CD4-positive, alpha-beta T cell treated with Interleukin-12 subunit alpha and Interleukin-12 subunit beta, for 1 hour (primary cell): Measurements from ENCODE around the gene UBE2F.
"Not testable (repeated sequence)": the region's sequence is repeated elsewhere in the genome, so short reads cannot be mapped to it uniquely, and the experiment has no call there.

Experiments used
- DNase-seq: peaks from one replicate; pipeline ENCODE4 v3.0.0-alpha.2; 2020

The UBE2F gene

DNA sequence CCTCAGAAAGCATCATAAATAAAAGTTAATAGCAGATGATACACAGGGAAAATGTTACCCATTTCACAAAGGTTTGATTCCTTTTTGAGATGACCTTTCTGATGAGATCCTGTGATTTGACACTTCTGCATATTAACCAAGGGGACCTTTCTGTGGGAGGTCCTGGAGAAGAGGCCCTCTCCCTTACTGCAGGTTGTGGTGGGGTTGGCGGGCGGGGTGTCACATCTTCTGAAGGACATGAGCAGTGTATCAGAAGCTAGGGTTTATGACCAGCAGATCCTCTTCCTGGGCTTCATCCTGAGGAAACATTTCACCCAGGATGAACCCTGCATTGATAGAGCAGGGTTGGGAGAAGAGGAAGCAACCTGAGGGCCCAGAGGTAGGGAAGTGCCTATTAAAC is 56.8 kb downstream of the UBE2F start:
- no peak for DNase-seq

DNA sequence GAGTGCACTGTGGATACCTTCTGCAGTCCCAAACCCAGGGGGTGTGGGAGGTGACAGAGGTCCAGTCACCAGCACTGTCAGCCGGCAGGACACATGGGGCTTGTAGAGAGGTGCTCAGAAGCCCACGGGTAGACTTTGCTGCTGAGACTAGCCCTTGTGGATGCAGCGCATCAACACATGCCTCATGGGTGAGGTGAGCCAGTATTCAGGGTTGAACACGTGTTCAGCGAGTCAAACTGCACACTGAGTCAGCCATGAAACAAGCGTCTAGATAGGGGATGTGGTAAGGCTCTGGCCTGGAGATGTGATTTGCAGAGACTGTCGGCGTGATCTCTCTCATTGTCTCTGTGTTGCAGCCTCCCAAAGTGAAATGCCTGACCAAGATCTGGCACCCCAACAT is 58.2 kb downstream of the UBE2F start:
- no peak for DNase-seq

DNA sequence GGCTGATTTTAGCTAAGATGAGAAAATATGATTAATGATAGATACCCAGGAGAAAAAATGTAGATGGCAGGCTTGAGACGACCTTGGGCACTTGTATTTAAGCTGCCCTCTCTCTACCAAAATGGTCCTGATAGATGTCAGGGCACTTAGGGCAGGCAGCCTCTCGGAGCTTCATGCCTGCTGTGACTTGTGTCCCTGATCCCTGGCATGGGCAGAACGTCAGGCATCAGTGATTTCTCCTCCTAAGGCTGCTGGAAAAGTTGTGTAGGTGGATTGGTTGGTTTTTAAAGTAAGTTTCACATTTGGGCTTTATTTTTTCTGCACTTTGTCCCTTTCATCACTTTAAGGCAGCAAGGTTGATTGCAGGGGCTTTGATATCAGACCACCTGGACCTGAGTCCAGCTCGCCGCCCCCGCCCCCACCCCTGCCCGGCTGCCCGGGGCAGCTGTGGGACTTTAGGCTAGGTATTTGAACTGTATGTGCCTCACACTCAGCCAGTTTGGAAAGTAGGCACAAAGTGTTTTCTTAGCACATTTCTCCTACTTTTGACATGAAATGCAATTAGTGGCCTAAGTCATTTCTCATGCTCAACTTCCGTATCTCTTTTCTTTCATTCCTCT is 59.0 kb downstream of the UBE2F start:
- no peak for DNase-seq

DNA sequence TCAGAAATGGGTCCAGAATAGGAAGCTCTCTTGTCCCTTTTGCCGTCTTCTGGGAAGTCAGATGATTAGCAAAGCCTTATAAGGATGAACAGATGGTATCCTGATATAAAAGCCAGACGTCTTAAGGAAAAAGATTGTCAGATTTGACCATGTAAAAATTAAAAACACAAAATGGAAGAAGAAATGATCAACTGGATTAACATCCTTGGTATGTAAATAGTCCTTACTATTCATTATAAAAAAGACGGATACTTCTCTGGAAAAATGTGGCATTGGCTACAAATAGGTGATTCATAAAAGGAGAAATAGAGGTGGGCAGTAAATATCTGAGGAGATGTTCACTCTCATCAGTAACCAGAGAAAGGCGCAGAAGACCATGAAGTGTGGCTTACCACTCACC is 60.2 kb downstream of the UBE2F start:
- no peak for DNase-seq

DNA sequence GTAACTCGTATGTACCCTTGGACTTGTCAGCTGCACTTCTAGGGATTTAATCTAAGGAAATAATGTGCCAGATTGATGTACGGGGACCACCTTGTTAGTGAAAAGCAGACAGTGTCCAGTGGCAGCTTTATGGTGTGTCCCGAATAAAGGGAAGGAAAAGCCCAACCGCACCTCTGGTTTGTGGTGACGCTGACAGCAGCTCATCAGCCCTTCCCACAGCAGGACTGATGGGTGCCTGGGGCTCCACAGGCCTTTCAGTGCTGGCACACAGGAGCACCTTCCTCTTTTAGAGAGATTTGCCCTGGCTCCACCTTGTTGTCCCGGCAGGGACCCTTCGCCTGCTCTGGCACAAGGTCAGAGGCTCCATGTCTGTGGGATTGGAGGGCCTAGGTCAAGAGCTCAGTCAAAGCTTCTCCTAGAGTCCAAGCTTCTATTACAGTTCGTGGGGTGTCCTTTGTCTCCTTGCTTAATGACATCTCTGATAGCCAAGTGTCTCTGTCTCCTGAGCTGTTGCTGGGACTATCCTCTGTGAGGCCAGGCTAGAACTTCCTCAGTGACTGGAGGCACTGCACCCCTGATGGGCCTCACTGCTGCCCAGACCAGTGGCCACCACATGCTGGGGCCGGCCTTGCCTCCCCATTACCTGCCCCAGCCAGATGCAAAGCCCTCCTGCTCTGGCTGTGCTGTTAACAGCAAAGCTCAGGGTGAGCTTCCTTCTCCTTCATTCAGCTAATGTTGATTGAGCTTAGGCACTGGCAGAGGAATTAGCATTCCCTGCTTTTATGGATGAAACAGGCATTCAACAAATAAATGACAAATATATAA is 61.0 kb downstream of the UBE2F start:
- no peak for DNase-seq

DNA sequence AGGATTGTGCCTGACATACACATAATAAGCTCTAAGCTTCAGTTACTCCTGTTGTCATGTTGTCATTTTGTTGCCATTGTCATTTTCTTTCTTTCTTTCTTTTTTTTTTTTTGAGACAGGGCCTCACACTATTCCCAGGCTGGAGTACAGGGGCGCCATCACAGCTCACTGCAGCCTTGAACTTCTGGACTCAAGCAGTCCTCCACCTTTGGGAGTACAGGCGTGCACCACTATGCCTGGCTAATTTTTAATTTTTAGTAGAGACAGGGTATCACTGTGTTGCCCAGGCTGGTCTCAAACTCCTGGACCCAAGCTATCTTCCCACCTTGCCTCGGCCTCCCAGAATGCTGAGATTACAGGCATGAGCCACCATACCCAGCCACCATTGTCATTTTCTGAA is 63.0 kb downstream of the UBE2F start:
- DNase-seq: no peak

DNA sequence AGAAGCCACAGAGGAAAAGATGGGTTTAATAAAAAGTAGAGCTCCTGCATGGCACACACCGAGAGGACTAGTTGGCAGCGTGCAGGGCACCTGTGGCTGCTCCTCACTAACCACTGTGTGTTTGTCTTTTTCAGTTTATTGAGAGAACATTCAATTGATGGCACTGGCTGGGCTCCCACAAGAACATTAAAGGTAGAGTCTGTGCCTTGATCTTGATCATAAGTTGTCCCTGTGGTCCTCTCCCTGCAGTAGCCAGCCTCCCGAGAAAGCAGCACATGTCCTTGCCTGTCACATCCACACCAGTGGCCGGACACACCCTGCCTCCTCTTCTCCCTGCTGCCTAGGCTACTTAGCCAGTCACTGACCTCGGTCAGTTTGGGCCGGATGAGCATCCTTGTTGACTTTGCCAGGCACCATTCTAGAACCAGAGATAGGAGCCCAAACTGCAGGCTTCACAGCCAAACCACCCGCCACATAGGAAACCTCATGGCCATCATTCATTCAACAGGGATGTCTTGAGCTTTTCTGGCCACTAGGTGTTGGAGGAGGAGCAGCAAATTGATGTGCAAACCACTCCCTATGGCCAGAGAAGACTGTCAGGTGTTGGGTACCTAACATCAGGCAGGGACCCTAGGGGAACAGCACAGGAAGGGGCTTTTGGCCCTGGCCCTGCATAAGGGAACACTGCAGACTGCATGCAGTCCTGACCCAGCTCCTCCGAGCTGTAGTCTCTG is 63.8 kb downstream of the UBE2F start:
- DNase-seq: no peak

DNA sequence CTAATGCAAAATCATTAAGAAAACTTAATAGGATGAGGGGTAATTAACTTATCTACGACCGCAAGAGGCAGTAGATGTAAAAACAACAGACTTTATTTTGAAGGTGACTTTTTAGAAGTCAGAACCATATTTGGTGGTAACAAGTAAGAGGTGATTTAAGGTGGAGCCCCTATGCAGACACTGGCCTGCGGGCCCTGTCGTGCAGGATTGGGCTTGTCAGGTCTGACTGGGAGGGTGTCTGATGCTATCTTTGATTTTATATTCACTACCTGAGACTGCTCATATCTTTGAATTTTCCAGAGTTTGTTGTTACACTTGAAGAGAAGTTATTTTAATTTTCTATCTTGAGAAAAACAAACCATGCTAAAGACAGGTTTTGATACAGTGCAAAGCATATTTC is 64.9 kb downstream of the UBE2F start:
- no peak for DNase-seq

DNA sequence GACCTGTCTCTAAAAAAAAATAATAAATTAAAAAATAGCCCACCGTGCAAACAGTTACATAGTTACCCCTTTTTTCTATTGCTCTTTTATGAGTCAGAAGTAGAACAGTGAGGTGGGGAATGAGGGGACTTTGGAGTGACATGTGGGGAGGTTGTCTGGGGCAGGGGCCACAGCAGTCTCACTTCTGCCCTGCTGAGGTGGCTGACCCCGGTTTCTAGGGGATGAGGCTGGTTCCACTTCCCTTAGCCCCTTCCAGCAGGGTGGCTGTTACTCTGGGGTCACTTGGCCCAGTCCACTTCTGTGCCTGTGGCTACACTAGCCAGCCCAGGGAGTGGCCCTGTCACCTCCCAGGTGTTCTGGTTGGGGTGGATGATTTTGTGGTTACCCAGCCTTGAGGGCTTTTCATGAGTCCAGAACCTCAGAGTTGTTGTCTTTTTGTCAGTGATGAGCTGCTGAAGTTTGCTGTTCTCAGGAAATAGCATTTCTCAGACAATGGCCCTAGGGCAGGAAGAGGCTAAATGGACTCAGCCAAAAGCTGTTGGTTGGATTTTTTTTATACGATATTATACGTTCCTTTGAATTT is 66.0 kb downstream of the UBE2F start:
- DNase-seq: no peak

DNA sequence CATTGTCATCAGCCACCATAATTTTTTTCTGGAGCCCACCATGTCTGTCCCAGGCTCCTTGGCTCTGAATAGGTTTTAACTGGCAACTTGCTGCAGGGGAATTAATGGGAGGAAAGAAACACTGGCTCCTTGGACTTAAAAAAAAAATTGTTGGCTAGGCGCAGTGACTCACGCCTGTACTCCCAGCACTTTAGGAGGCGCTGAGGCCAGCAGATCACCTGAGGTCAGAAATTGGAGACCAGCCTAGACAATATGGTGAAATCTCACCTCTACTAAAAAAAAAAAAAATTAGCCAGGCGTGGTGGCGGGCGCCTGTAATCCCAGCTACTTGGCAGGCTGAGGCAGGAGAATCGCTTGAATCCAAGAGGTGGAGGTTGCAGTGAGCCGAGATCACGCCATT is 67.2 kb downstream of the UBE2F start:
- not testable (repeated sequence) for DNase-seq

DNA sequence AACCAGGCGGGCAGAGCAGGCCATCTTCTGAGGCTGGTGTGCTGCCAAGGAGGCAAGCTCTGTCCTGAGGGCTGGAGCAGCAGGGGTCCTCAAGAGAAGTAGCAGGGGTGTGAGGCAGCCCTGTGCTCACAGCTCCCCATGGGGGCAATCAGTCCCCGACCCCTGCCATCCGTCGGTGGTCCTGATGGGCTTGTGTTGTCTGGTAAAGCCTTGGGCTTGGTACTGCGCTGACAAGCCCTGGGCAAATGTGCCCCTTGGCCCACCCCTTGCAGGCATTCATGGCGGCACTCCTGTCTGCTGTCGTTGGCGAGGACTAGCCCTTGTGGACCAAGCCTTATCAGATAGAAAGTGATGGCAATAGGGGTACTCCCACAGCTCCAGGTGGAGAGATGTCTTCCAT is 71.4 kb downstream of the UBE2F start:
- DNase-seq: no peak

DNA sequence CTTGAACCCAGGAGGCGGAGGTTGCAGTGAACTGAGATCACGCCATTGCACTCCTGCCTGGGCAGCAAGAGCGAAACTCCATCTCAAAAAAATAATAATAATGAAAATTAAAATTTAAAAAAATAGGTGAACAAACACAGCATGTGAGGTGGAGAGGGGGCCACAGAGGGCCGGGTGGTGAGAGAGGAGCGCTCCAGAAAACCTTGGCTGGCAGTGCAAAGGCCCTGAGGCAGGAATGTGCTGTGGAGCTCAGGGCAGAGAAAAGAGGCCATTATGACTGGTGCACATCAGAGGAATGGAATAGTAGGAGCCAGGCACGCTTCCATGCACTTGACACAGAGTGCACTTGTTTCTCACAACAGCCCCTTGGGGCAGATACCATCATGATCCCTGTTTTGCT is 72.3 kb downstream of the UBE2F start:
- no peak for DNase-seq

DNA sequence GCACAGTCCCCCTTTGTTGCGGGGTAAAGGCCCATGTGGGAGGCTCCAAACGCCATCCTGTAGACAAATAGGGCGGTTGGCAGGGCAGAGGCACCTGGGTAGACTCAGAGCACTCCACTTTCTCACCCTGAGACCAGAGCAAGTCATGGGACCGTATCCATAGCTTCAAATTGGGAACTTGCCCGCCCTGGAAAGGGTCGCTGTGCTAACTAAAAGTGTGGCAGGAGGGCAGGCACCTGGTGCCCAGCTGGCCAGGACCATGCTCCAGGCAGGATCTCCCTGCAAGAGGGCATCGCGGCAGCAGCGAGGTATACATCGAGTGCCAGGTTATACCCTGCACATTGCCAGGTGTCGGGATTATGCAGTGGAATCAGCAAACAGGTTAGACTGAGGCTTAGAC is 73.2 kb downstream of the UBE2F start:
- DNase-seq: no peak

DNA sequence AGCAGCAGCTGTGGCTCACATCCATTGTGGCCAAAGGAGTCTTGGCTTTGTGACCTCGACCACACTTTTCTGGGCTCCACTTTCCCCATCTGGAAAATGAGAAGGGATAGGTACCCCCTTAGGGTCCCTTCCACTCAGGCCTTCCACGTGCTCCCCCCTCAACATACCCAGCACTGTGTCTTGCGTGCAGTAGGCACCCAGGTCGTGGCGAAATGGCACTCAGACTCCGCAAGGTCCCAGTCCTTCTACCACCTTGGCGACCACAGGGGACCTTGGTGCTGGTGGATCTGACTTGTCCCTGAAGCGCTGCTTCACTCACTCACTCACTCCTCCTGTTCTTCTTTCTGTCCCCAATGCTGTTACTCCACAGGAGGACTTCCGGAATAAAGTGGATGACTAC is 74.1 kb downstream of the UBE2F start:
- no peak for DNase-seq

DNA sequence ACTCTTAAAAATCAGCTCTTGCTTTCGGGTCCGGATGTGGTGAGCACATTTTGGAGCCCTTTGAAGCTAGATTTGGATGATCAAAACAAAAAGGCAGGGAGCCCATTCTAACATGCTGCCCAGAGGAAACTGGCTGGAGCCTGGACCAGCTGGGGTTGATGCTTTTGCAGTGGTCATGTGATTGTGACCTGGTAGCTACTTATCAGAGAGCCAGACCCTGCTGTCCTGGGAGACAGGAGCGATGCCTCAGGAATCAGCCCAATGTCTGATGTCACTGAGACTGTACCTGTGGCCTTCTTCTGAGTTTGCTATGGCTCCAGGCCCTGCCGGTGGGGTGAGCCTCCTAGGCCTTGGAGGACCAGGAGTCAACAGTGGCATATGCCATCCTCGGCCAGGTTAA is 75.3 kb downstream of the UBE2F start:
- no peak for DNase-seq

DNA sequence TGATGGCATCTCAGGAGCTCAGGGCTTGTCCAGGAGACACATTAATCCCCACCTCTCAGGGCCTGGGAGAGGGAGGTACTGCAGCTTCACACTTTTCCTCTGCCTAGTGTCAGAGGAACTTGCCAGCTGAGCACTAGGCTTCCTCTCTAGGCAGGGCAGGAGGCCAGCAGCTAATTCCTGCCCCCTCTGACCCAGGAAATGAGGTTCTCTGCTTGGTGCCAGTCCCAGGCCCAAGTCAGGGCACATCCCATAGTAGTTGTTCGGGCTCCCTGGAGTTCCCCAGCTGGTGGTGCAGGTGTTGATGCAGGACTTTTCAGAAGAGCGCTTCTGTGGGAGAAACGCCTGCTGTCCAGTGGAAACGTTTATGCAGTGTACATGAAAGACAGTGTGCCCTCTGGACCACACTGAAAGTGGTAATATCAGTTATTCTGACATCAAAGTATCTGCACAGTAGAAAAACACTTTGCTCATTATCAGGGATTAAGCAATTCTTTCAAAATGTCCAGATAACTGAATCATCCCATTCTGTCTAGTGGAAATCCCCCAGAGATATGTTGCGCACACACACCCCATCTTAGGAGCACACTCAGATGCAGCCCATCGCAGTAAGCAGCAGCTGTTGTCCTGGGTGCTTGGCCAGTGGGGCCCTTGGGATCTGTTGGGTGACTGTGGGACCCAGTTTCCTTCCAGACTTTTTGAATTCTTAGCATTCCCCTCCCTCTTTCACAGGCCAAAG is 76.2 kb downstream of the UBE2F start:
- no peak for DNase-seq

DNA sequence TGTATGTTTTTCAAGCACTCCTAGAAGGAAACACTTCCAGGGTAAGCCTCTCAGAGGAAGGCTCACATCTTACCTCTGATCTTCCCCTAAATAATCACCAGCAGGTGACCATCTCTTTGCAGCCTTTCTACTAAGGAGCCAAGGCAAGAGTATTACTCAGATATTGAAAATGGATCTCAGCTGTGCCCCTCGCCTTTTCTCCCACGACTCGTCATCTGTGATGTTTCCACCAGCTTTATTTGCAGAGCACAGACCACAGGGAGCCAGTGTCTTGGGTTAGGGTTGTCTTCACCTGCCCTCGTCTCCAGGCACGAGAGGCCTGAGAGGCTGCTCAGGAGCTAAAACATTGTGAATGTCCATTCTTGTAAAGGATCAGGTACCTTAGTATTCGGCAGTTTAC is 77.0 kb downstream of the UBE2F start:
- no peak for DNase-seq

DNA sequence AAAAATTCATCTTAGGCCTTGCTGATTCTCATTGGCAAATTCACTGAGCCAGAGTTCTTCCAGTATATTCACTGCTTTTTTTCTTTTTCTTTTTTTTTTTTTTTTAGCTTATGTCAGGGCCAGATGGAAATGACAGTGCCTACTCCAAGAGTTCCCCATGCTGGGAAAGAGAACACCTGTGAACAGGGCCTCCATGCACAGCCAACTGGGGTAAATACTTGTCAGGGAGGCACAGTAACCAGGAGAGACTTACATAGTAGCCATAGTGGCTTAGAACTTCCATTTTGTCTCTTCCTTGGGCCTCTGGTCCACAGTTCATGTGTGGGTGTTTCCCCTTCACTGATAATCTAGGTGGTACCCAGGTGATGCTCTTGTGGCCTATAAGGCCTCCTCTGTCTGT is 78.8 kb downstream of the UBE2F start:
- DNase-seq: no peak

DNA sequence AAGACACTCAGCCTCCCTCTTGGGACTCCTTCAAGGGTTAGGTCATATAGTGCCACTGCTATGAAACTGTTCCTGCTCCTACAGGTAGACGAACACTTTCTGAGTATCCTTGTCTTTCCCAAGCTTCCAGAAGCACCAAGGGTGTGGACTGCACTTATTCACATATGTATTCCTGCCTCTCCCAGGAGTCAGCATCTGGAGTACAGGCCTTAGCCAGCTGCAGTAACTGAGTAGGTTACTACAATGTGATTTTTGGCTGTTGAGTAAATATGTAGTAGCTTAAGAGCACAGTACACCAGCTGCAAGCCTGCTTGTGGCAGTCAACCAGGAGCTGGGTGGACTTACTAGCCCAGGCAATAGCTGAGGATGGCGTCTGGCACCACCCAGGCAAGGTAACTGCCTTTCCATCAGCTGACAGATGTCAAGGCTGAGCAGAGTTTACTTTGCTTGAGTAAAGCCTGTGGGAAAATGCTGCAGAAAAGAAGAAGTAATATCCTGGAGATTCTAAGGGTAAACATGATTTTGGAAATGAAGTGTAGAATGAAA is 80.0 kb downstream of the UBE2F start:
- DNase-seq: no peak

DNA sequence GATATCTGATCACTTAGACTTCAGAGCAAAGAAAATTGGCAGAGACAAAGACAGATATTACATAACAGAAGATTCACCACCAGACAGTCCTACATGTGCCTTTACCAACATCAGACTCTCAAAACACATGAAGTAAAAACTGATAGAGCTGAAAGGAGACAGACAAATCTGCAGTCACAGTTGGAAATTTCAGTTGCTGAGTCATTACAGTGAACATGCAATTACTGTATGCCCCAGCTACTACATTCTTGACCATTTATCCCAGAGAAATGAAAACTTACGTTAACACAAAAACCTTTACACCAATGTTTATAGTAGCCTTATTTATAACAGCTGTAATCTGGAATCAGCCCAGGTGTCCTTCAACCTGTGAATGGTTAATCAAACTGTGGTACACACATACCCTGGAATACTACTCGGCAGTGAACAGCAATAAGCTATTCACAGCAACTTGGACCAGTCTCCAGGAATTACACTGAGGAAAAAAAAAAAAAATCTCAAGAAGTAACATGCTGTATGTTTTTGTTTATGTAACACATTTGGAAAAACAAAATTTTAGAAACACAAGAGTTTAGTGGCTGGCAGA is 86.5 kb downstream of the UBE2F start:
- no peak for DNase-seq

DNA sequence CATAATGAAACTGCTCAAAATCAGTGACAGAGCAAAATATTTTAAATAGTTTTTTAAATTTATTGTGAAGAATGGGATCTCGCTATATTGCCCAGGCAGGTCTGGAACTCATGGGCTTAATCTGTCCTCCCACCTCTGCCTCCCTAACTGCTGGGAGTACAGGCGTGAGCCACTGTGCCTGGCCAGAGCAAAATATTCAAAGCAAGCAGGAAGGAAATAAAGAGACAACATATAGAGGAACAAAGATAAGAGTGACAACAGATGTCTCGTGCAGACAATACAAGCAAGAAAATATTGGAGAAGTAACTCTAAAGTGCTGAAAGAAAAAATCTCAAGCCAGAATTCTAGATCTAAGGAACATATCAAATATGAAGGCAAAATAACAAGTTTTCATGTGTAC is 89.0 kb downstream of the UBE2F start:
- no peak for DNase-seq
